Measurements from ENCODE around the gene MBOAT2.

DNA sequence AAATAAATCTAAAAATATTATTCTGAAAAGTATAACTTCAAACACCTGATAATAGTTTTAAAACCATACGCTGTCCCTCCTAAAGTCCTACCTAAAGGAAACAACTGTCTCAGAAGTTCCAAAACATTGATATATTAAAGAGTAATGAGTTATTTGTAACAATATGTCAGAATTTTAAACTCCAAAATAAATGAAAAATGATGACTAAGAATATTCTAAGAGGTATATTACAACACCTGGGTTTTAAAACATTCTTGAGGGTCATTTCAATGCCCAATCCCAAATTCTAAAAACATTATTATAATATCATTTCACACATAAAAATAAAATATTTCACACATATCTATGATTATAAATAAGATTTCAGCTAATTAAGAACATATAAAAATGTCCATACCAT, 186.3 kb downstream of the MBOAT2 start:
- TF ChIP-seq CTCF (IDR thresholded peaks at IDR 0.05) = no peak
- no peak for TF ChIP-seq POLR2AphosphoS5 (IDR thresholded peaks at IDR 0.05; ENCODE audit: low read depth, low read length)
- TF ChIP-seq SIN3A (IDR thresholded peaks at IDR 0.05; ENCODE audit: borderline replicate concordance, insufficient read depth, low read depth, low read length) = no peak

All from Panc1 (cell line).